ENCODE measurements around the gene CHFR. TPM values are rescaled to one million over a fixed set of nuclear protein-coding genes. Genes with fewer than 3 reads are reported as not detected.

Gene CHFR
- total and polyA plus RNA-seq, 9 of the 15 experiments (the other 6 are each of a cell fraction or from before 2014, with no cell fraction given) = 0.61 to 33.9 (median 19.3) TPM

- TF ChIP-seq SMARCC2 (IDR thresholded peaks at IDR 0.05; ENCODE audit: low read depth) (no peak), ZNF589 (CRISPR knock-in tag; IDR thresholded peaks at IDR 0.05; ENCODE audit: low read depth) (no peak), SIN3A (IDR thresholded peaks at IDR 0.05; ENCODE audit: borderline replicate concordance in 2 of 2, control insufficient read depth in 1 of 2, low read depth in 2 of 2, low read length in 2 of 2) (peak; percentile 97 to 99), SMARCE1 (IDR thresholded peaks at IDR 0.05) (no peak), TAF9B (IDR thresholded peaks at IDR 0.05; ENCODE audit: partially characterized antibody) (peak; percentile 96), ASH1L (IDR thresholded peaks at IDR 0.05; ENCODE audit: borderline replicate concordance, low read depth, partially characterized antibody) (peak; percentile 79), ILK (tag; IDR thresholded peaks at IDR 0.05; ENCODE audit: borderline replicate concordance, low read depth) (no peak), MTF1 (CRISPR knock-in tag; IDR thresholded peaks at IDR 0.05; ENCODE audit: borderline replicate concordance) (no peak), THAP12 (CRISPR knock-in tag; IDR thresholded peaks at IDR 0.05) (peak; percentile 75), ZC3H8 (IDR thresholded peaks at IDR 0.05) (no peak), ZNF584 (CRISPR knock-in tag; IDR thresholded peaks at IDR 0.05; ENCODE audit: low read depth) (no peak), ZC3H11A (IDR thresholded peaks at IDR 0.05; ENCODE audit: low read depth, low read length) (peak; percentile 90; the same call in 1 of the 2 replicates), HOXB6 (CRISPR knock-in tag; IDR thresholded peaks at IDR 0.05; ENCODE audit: borderline replicate concordance) (no peak), ZNF311 (CRISPR knock-in tag; IDR thresholded peaks at IDR 0.05) (no peak), HCFC1 (IDR thresholded peaks at IDR 0.05; ENCODE audit: low read depth, low read length) (peak; percentile 84), DIDO1 (tag; IDR thresholded peaks at IDR 0.05; ENCODE audit: low read depth) (peak; percentile 98), MCM2 (IDR thresholded peaks at IDR 0.05; ENCODE audit: low read depth) (no peak)
- TF ChIP-seq, protein P1, sequence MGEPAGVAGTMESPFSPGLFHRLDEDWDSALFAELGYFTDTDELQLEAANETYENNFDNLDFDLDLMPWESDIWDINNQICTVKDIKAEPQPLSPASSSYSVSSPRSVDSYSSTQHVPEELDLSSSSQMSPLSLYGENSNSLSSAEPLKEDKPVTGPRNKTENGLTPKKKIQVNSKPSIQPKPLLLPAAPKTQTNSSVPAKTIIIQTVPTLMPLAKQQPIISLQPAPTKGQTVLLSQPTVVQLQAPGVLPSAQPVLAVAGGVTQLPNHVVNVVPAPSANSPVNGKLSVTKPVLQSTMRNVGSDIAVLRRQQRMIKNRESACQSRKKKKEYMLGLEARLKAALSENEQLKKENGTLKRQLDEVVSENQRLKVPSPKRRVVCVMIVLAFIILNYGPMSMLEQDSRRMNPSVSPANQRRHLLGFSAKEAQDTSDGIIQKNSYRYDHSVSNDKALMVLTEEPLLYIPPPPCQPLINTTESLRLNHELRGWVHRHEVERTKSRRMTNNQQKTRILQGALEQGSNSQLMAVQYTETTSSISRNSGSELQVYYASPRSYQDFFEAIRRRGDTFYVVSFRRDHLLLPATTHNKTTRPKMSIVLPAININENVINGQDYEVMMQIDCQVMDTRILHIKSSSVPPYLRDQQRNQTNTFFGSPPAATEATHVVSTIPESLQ (CRISPR knock-in tag; IDR thresholded peaks at IDR 0.05) = 0 out of 2 replicates have a peak, but pooled peaks have one; percentile 28
- TF ChIP-seq, protein P2, sequence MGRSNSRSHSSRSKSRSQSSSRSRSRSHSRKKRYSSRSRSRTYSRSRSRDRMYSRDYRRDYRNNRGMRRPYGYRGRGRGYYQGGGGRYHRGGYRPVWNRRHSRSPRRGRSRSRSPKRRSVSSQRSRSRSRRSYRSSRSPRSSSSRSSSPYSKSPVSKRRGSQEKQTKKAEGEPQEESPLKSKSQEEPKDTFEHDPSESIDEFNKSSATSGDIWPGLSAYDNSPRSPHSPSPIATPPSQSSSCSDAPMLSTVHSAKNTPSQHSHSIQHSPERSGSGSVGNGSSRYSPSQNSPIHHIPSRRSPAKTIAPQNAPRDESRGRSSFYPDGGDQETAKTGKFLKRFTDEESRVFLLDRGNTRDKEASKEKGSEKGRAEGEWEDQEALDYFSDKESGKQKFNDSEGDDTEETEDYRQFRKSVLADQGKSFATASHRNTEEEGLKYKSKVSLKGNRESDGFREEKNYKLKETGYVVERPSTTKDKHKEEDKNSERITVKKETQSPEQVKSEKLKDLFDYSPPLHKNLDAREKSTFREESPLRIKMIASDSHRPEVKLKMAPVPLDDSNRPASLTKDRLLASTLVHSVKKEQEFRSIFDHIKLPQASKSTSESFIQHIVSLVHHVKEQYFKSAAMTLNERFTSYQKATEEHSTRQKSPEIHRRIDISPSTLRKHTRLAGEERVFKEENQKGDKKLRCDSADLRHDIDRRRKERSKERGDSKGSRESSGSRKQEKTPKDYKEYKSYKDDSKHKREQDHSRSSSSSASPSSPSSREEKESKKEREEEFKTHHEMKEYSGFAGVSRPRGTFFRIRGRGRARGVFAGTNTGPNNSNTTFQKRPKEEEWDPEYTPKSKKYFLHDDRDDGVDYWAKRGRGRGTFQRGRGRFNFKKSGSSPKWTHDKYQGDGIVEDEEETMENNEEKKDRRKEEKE (IDR thresholded peaks at IDR 0.05; ENCODE audit: borderline replicate concordance in 1 of 2, control insufficient read depth in 1 of 2, low read depth in 2 of 2, low read length in 1 of 2) = no peak; a peak in 1 of 4 replicates
Observed at GRCh38 chr12:132828706-132829534, 58.5 kb downstream of the CHFR start, which contains the start of gene GOLGA3 (continued).

Data from K562 (cell line).